ENCODE results near the gene TSPEAR.
"Not testable (repeated sequence)": the region's sequence is repeated elsewhere in the genome, so short reads cannot be mapped to it uniquely, and the experiment has no call there.

The TSPEAR gene

GRCh38 chr21:44603109-44603875, 108.1 kb downstream of the TSPEAR start:
- DNase-seq (ENCODE audit: low spot score): no peak

GRCh38 chr21:44602463-44602850, 108.9 kb downstream of the TSPEAR start:
- no peak for DNase-seq (ENCODE audit: low spot score)

GRCh38 chr21:44601596-44602462, 109.5 kb downstream of the TSPEAR start:
- no peak for DNase-seq (ENCODE audit: low spot score)

- not testable (repeated sequence) for DNase-seq (ENCODE audit: low spot score)
Observed at GRCh38 chr21:44601091-44601490, 110.3 kb downstream of the TSPEAR start.

- DNase-seq (ENCODE audit: low spot score): not testable (repeated sequence)
Observed at GRCh38 chr21:44600118-44600978, 111.0 kb downstream of the TSPEAR start, which contains the start of gene KRTAP10-7. KRTAP10-7 (plus strand) TSS chr21:44600597; CDS start chr21:44600622, 25 bp downstream.

GRCh38 chr21:44599264-44600029, 111.9 kb downstream of the TSPEAR start:
- no peak for DNase-seq (ENCODE audit: low spot score)

- no peak for DNase-seq (ENCODE audit: low spot score)
Observed at GRCh38 chr21:44598061-44598460, 113.3 kb downstream of the TSPEAR start.

- no peak for DNase-seq (ENCODE audit: low spot score)
Observed at GRCh38 chr21:44596068-44596725, 115.2 kb downstream of the TSPEAR start.

GRCh38 chr21:44595524-44595923, 115.8 kb downstream of the TSPEAR start:
- DNase-seq (ENCODE audit: low spot score): no peak

- no peak for DNase-seq (ENCODE audit: low spot score)
Observed at GRCh38 chr21:44594406-44594916, 116.9 kb downstream of the TSPEAR start.

GRCh38 chr21:44593598-44594405, 117.6 kb downstream of the TSPEAR start:
- no peak for DNase-seq (ENCODE audit: low spot score)

- DNase-seq (ENCODE audit: low spot score): no peak
Observed at GRCh38 chr21:44592446-44593311, 118.7 kb downstream of the TSPEAR start, which contains the start of gene KRTAP10-6. KRTAP10-6 (minus strand) TSS chr21:44592505; CDS start chr21:44592484, 21 bp downstream.

- not testable (repeated sequence) for DNase-seq (ENCODE audit: low spot score)
Observed at GRCh38 chr21:44591801-44592130, 119.6 kb downstream of the TSPEAR start.

- DNase-seq (ENCODE audit: low spot score): not testable (repeated sequence)
Observed at GRCh38 chr21:44590897-44591800, 120.2 kb downstream of the TSPEAR start.

- no peak for DNase-seq (ENCODE audit: low spot score)
Observed at GRCh38 chr21:44590311-44590721, 121.1 kb downstream of the TSPEAR start.

- DNase-seq (ENCODE audit: low spot score): no peak
Observed at GRCh38 chr21:44589586-44590305, 121.6 kb downstream of the TSPEAR start.

GRCh38 chr21:44589094-44589493, 122.3 kb downstream of the TSPEAR start:
- no peak for DNase-seq (ENCODE audit: low spot score)

Measured in Ammon's horn (tissue), 1 donor.